Measurements from ENCODE around the gene EXOC6B.

The EXOC6B gene

DNA sequence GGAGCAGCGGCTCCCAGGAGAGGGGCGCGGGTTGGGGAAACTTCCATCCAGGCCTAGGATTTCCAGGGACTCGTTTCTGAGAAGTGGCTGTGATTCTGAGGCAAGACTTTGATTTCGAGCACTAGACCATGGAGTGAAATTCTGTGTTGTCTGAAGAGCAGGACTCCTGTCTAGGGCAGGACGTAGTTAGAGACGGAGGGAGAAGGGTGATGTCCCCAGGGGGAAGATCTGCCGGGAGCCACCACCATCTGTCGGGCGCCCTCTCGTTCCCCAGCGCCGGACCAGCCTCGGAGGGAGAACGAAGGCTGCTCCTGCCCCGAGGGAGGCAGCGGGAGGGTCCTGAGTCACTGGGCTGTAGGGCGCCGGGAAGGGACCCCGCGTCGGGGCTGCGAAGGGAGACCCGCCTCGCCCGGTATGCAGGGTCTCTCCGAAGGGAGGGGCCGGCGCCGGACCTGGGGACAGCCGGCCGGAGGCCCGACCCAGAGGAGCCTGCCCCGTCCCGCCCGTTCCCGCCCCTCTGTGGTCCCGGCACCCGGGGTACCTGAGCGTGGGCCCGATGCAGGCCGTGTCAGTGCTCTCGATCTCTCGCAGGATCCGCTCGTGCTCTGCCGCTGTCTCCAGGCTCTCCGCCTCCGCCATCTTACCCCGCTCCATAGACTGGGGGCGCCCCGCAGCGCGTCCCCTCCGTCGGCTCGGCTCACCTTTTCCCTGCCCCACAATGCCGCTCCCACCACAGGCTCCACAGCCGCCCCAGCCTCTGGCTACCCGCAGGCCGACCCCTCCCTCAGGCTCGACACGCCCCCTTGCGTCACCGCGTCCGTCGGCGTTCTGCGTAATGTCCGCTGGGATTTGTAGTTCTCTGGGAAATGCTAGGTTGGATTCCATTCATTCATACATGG lies at the start of gene EXOC6B:
Gene EXOC6B (minus strand): TSS at position 777 of the 899 bp plus-strand sequence.
- peak in 1 of 2 donors; percentile 70 for DNase-seq

DNA sequence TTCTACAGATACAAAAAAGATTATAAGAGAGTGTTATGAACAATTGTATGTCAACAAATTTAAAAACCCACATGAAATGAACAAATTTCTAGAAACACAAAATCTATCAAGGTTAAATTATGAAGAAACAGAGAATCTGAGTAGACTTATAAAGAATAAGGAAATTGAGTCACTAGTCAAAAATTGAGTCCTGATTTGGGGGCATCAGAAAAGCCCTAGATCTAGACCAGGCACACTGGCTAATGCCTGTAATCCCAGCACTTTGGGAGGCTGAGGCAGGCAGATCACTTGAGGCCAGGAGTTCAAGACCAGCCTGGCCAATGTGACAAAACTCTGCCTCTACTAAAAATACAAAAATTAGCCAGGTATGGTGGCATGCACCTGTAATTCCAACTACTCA lies 46.0 kb upstream of the EXOC6B start:
- DNase-seq: no peak

DNA sequence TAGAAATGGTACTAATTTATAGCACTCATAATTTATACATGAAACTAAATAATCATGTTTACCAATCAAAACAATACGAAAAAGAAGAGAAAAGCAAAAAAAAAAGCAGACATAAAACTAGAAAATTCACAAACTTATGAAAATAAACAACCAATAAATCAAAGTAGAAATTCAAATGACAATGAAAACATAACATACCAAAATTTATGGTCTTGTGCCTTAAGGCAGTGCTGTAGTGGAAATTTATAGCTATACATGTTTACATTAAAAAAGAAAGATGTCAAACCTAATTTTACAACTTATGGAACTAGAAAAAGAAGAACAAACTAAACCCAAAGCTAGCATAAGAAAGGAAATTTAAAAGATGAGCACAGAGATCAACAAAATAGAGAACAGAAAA lies 45.2 kb upstream of the EXOC6B start:
- no peak for DNase-seq

DNA sequence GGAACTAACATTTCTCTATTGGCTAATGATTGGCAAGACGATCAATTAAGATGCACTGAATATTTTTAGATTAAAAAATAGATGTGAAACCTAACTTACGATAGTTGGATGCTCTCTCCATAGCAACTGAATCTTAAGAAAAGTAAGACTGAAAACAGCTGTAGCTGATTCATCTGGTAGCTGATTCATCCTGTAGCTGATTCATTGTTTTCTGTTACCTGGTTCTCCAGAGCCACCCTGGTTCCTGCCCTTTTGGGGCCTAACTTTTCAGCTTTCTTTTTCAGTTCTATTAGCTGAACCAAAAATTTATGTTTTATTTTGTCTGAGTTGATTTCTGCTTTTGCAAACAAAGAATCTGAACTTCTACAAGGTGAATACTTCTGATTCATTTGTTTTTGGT lies 38.7 kb upstream of the EXOC6B start:
- DNase-seq: no peak

DNA sequence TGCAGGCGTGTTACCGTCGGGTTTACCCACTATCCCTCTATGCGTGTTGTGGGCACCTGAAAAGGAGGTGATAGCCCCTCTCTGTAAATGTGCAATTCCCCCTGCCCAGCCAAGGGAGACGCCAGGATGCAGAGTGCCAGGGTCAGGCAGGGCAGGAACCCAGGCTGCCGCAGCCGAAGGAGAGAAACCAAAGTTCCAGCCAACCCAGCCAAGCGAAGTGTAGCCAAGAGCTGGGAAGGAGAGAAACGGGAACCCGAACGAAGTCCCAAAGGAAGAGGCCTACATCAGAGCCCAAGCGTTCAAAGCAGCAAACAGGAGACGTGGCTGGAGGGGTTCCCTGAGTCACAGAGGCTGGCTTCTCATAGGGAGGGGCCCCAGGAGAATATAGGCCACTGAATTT lies 37.2 kb upstream of the EXOC6B start:
- no peak for DNase-seq

DNA sequence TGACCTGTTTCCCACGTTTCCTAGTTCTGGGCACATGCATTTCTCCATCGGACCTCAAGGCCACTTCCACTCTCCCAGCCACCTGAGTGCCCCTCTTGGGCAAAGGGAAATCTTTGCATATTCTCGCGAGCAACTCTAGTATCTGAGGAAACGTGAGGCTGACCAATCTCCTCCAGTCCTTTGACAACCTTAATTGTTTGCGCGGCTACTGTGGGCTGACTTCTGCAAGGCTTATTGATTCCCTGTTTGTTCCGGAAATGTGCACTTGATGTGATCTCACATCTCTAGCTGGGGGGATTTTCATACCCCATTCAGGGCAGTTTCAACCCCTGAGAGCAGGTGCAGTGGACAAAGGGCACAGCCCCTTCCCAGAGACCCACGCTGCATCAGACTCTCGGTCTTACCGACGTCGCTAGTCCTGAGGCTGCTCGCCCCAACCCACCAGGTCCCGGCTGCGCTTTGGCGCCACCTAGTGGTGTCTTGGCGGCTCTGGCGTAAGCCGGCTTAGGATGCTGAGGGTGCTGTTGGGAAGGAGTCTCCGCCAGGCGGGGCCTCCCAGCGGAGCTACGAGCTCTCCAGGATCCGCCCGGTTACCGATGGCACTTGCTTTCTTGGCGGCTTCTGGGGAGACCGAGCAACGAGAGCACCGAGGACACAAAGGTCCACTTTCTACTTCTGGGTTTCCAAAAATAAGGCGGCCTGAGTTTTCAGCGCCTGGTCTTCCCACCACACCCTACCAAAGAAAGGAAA lies 36.6 kb upstream of the EXOC6B start:
- peak; percentile 63 to 70 for DNase-seq

DNA sequence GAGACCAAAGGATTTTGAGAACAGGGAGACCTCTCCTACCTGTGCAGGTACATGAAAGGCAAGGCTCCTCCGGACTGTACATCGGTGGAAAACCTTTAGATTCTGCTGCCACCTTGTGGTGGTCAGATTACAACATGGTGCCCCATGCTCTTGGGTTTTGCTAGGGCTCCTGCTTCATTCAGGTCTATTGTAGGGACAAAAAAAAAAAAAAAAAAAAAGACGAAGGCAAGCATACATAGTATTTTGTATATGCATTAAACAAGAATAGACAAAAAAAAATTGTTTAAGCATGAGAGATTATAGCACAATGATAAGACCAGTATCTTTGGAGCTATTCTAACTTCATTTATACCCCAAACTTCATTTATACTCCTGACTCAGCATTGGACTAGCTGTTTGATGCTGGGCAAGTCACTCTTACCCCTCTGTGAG lies 34.0 kb upstream of the EXOC6B start:
- DNase-seq: peak in 1 of 2 donors; percentile 6

DNA sequence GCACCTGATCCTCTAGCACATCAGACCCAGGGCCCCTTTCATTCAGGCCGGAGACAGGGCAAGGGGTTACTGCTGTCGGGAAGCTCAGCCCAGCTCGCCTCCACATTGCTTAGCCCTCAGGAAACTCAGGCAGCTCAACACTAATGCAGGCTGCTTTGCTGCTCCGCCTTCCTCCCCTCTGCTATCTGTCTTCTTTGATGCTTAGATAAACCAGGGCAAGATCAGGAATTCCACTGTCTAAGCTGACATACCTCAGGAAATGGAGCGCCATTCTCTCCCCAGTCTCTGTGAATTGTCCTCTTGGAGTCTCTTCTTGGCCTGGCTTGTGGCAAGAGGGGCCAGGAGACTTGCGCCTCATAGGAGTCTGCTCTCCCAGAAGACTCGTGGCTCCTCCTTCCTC lies 25.5 kb upstream of the EXOC6B start:
- DNase-seq: no peak

DNA sequence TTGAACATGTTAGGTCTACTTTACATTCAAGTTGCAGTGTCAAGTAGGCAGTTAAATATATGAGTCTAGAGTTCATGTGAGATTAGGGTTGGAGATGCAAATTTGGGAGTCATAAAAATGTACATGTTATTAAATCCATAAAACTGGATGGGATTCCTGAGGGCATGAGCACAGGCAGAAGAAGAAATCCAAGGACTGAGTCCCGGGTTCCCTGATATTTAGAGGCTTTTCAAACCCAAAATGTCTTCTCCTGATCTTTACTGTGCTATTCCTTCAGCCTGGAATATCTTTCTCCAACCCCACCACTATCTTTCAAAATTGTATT lies 23.3 kb upstream of the EXOC6B start:
- no peak for DNase-seq

DNA sequence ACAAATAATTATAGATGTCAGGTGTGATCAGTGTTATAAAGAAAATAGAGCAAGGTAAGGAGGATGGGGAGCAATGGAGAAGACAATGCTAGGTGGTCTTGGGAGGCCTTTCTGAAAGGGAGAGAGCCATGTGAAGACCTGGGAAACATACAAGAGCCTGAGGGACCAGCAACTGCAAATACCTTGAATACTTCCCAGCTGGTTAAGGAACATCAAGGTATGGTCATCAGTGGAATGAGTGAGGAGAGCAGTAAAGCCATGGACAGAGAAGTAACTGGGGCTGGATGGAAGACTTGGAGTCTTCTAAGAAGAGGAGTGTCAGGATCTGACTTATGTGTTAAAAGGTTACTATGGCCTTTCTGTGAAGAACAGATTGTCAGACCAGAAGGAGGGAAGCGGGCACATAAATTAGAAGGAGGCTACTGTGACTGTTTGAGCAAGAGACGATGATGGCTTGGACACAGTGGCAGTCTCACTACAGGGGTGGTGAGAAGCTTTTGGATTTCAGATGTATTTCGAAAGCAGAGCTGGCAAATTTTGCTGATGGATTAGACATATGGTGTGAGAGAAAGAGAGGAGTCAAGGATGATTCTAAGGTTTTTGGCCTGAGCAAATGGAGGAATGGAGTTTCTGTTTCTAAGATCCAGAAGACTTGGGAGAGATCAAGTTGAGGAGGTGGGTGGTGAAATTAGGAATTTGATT lies 22.8 kb upstream of the EXOC6B start:
- DNase-seq: no peak

DNA sequence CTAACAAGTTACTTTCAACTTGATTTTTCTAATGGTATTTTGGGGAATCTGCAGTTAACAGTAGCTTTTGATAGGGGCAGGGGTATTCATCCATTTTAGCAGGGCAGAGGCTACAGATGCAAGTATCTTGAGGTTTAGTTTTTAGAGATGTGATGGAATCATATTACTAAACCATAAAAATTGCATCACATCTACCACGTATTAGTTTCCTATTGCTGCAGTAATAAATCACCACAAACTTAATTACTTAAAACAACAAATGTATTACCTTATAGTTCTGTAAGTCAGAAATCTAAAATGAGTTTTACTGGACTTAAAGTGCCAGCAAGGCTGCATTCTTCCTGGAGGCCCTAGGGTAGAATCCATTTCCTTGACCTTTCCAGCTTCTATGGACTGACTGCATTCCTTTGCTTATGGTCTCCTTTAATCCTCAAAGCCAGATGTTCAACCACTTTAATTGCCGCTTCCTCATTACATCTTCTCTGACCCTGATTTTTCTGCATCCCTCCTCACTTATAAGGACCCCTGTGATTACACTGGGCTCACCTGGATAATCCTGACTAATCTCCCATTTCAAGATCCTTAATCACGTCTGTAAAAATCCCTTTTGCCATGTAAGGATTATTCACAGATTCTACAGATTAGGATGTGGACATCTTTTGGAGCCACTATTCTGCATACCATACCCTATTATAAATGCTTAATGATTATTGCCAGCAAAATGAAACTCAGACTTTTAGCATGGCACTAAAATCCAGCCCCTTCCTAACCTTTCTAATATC lies 21.9 kb upstream of the EXOC6B start:
- no peak for DNase-seq

DNA sequence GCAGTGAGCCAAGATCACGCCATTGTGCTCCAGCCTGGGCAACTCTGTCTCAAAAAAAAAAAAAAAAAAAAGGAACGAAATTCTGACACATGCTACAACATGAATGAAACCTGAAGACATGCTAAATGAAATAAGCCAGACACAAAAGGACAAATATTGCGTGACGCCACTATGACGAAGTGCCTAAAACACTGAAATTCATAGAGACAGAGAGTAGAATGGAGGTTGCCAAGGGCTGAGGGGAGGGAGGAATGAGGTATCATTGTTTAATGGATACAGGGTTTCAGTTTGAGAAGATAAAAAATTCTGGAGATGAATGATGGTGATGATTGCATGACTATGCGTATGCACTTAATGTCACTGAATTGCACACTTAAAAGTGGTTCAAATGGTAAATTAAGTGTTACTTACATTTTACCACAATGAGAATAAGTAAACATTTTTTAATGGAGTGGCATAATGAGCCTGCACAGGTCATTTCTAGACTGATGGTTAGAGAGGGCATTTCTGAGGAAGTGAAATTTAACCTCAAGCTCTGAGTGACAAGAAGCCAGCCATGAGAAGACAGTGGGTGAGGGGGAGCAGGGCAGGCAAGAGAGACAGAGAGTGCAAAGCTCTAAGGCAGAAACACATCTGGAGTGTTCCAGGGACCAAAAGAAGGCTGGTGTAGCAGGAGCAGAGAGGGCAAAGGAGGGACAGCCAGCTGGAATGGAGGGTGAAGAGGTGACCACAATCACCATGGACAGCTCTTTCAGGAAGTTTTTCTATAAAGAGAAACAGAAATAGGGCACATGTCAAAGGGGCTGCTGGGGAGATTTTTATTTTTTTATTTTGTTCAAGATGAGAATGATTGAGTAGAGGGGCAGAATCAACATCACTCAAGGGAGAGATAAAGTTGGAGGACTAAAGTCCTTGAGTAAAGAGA lies 20.6 kb upstream of the EXOC6B start:
- no peak for DNase-seq

DNA sequence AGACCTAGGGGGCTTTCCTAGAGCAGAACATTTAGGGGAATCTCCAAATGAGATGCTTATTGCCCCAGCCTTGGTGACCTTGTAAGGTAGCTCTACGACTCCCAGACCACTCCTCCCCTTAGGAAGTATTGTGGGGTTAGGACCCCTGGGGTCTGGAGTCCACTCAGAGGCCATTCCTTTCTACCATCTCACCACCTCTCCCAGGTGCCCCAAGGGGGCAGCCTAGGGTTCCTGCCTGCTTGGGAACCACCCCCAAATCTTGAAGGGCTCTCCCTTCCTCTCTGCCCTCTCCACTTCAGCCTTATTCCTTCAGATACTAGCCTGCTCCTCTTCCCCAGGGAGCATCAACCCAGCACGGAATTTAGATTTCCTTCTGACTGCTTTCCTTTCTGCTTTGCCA lies 17.5 kb upstream of the EXOC6B start:
- no peak for DNase-seq

DNA sequence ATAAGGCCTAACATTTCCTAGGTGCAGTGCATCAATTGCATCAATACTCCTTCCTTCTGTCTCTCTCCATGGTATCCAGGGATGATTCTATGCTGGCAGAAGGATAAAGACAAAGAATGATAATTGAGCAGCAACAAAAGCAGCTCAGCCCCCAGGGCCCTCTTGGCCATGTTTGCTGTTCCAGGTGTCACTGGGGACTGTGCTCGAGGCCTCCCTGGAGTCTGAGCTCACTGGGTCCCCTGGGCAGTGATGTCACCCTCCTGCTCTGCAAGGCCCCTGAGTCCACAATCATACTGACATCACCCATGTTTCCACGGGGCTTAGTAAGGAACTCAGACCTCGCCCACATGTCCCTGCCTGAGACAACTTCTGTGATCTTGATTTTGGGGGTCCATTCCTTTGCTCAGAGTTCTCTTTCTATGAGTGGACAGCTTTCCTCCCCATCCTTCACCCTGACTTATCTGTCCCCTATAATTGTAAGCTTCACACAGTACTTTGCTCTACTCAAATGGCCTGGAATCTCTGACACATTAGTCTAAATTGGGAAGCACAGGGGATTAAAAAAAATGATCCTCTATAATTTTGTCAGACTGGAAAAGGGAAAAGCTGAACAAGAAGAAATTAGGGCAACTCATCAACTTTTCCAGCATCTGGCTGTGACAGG lies 15.8 kb upstream of the EXOC6B start:
- DNase-seq: no peak

DNA sequence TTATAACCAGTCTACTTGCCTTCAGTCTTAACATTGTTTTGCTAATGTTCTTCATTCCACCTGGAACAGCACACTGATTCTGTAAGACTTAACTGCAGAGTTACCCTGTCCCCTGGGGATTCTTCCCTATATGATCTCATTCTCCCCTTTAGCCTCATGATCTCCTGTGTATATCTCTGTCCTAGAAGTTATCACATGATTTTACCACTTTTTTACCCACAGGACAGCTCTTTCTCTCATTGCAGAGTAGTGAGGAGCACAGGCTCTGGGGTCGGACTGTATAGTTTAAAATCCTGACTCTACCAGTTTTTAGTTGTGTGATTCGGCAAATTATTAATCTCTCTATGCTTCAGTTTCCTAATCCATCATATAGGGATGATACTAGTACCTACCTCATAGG lies 14.2 kb upstream of the EXOC6B start:
- DNase-seq: no peak

DNA sequence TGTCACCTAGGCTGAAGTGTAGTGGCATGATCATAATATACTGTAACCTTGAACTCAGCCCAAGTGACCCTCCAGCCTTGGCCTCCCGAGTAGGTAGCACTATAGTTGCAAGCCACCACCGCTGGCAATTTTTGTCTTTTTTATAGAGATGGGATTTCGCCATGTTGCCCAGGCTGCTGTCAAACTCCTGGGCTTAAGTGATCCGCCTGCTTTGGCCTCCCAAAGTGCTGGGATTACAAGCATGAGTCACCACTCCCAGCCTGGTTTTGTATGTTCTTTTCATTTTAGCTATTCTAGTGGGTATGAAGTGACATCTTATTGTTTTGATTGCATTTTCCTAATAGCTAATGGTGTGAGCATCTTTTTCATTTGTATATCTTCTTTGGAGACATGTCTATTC lies 11.3 kb upstream of the EXOC6B start:
- no peak for DNase-seq

DNA sequence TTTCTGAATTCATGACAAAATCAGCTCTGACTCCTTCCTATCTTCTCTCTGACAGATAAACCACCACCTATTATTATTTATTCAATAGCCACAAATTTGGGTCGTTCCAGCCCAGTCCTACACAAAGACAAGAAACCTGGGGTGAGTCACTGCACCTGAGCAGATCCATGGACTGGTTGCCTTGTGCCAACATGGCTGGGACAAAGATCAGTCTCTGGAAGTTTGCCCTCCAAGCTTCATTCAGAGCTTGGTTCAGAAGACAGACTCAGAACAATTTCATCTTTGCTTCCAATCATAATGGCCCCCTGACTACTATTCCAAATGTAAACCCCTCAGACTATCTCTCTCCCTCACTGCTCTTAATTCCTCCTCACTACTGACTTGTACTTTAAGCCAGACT lies 9.6 kb upstream of the EXOC6B start:
- no peak for DNase-seq

DNA sequence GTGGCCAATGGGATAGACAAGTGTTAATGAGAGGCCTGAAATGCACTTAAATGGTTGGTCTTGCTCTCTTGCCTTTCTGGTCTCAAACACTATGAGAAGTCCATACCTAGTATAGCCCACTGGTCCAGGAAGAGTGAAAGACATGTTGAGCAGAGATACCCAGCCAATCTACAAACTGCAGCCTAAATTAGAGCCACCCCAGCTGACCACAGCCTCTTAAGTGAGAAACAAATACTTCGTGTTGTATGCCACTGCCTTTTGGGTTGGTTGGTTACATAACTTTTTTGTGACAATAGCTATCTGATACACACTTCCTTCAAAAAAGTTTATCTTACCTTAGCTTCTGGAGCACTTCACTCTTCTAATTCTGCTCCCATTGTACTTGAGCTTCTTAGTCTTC lies 8.8 kb upstream of the EXOC6B start:
- DNase-seq: no peak

DNA sequence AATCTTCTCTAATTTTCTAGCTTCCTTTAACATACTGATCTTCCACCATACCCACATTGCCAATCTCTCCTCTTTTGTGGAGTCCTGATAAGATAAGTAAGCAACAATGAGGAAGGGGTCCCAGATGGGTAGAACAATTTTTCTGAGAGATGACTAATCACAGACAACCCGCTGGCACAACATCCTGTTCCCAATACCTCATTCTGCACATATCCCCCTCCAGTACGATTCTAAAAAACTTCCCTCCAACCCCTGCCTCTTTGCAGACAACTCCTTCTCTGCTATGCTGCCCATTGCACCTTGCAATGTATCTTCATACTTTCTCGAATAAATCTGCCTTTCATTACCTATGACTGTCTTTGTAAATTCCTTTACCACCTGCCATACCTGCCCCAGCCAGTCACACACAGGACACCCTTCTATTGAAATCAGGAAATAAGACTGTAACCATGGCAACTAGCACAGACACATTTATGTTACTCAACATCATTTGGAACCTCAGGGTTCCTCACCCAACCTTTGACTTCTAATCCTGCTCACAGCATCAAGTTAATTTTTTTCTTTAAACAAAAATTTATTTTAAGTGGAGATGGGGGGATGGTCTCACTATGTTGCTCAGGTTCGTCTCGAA lies 7.4 kb upstream of the EXOC6B start:
- no peak for DNase-seq

DNA sequence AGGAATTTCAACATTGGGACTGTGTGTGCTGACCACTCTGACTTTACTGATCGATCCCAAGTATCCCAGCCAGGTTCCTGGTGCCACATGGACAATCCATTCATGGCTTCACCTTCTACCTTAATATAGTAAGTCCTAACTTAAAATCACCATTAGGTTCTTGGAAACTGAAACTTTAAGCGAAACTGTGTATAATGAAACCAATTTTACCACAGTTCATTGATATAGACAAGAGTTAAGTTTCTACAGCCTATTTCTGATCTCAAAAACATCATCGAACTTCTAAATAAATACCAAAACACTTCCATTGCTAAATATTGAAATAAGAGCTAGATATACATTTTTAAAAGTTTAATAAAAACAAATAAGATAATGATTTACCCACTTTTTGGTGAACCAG lies 4.4 kb upstream of the EXOC6B start:
- no peak for DNase-seq

Measured in bone marrow (tissue), 2 donors.